HUES64 (cell line): ENCODE results near the gene BBC3.
A peak's percentile ranks its signal among the peaks of the same experiment; 100 is the strongest.

Experiments
- H3K27ac ChIP-seq: 2 replicates; pipeline ENCODE4 v1.7.0; 2013; ENCODE audit warnings: low read depth, low read length, inconsistent platforms
- H3K27me3 ChIP-seq: 2 replicates; pipeline ENCODE4 v1.6.1; 2013; ENCODE audit warnings: mild to moderate bottlenecking, low read length; ENCODE audit not compliant: insufficient read depth
- H3K36me3 ChIP-seq: 2 replicates; pipeline ENCODE4 v1.6.1; 2013; ENCODE audit warnings: mild to moderate bottlenecking, low read length; ENCODE audit not compliant: insufficient read depth
- H3K4me1 ChIP-seq: 2 replicates; pipeline ENCODE4 v1.6.1; 2013; ENCODE audit warnings: mild to moderate bottlenecking, low read length, moderate library complexity; ENCODE audit not compliant: insufficient read depth
- H3K4me3 ChIP-seq: 2 replicates; pipeline ENCODE4 v1.5.1; 2013; ENCODE audit warnings: mild to moderate bottlenecking, low read length, moderate library complexity
- H3K9ac ChIP-seq: 2 replicates; pipeline ENCODE4 v1.6.1; 2013; ENCODE audit warnings: mild to moderate bottlenecking, low read depth, low read length
- H3K9me3 ChIP-seq: 2 replicates; pipeline ENCODE4 v1.6.1; 2013; ENCODE audit warnings: low read depth, low read length; ENCODE audit not compliant: insufficient read depth
- WGBS: fragments of 150-250, 120-280 bp; methylation state at CpG from one replicate; pipeline ENCODE4 v1.1.7; 2013; ENCODE audit warnings: missing lambda C conversion rate; 5-methylcytosine and 5-hydroxymethylcytosine counted together

BBC3 gene

GRCh38 chr19:47241919-47242577 lies 11.0 kb upstream of the BBC3 start:
- no peaks in the 10 kb centered on the region for H3K36me3 ChIP-seq
- H3K4me1 ChIP-seq = peaks cover 11% of the 10 kb centered on the region; the same call in 1 of the 2 replicates
- 91% methylated on average over 7 of the region's 7 CpGs for WGBS
- peaks cover 49% of the 10 kb centered on the region for H3K27me3 ChIP-seq
- no peaks in the 10 kb centered on the region for H3K9me3 ChIP-seq
- H3K9ac ChIP-seq = no peak overlapping the region
- H3K27ac ChIP-seq = no peak overlapping the region
- no peak overlapping the region for H3K4me3 ChIP-seq

- peaks cover 11% of the 10 kb centered on the region; the same call in 1 of the 2 replicates for H3K4me1 ChIP-seq
- H3K4me3 ChIP-seq = peak overlapping the region; percentile 24
- H3K27ac ChIP-seq = no peak overlapping the region
- WGBS = 13% methylated on average over 21 of the region's 27 CpGs
- H3K27me3 ChIP-seq = peaks cover 49% of the 10 kb centered on the region
- no peaks in the 10 kb centered on the region for H3K9me3 ChIP-seq
- H3K36me3 ChIP-seq = no peaks in the 10 kb centered on the region
- H3K9ac ChIP-seq = no peak overlapping the region
Measured at GRCh38 chr19:47240996-47241918, 10.3 kb upstream of the BBC3 start.

- 51% methylated on average over 6 of the region's 6 CpGs for WGBS
- Histone ChIP-seq H3K27me3 (peaks cover 49% of the 10 kb centered on the region), H3K4me3 (peak overlapping the region; percentile 24), H3K4me1 (peaks cover 11% of the 10 kb centered on the region; the same call in 1 of the 2 replicates), H3K9me3 (no peaks in the 10 kb centered on the region), H3K27ac (no peak overlapping the region), H3K36me3 (no peaks in the 10 kb centered on the region), H3K9ac (no peak overlapping the region)
Measured at GRCh38 chr19:47240556-47240955, 9.6 kb upstream of the BBC3 start.

- no peak overlapping the region for H3K9ac ChIP-seq
- 4% methylated on average over 61 of the region's 62 CpGs for WGBS
Measured at GRCh38 chr19:47239610-47240296, 8.8 kb upstream of the BBC3 start.

GRCh38 chr19:47239152-47239551 lies 8.2 kb upstream of the BBC3 start:
- no peaks in the 10 kb centered on the region for H3K36me3 ChIP-seq
- H3K4me1 ChIP-seq = peaks cover 11% of the 10 kb centered on the region; the same call in 1 of the 2 replicates
- peaks cover 49% of the 10 kb centered on the region for H3K27me3 ChIP-seq
- H3K9ac ChIP-seq = no peak overlapping the region
- no peaks in the 10 kb centered on the region for H3K9me3 ChIP-seq
- peak overlapping the region; percentile 39 for H3K4me3 ChIP-seq
- H3K27ac ChIP-seq = no peak overlapping the region
- 15% methylated on average over 16 of the region's 16 CpGs for WGBS

More at GRCh38 chr19:47239610-47240296, 8.8 kb upstream of the BBC3 start:
- Histone ChIP-seq H3K36me3 (no peaks in the 10 kb centered on the region), H3K9me3 (no peaks in the 10 kb centered on the region), H3K4me3 (peak overlapping the region; percentile 39), H3K4me1 (peaks cover 11% of the 10 kb centered on the region; the same call in 1 of the 2 replicates), H3K27ac (no peak overlapping the region), H3K27me3 (peaks cover 49% of the 10 kb centered on the region)

- H3K27ac ChIP-seq = no peak overlapping the region
- peaks cover 20% of the 10 kb centered on the region for H3K4me1 ChIP-seq
- 92% methylated on average over 12 of the region's 12 CpGs for WGBS
- no peaks in the 10 kb centered on the region for H3K36me3 ChIP-seq
- H3K9ac ChIP-seq = no peak overlapping the region
- H3K27me3 ChIP-seq = peaks cover 25% of the 10 kb centered on the region
- no peaks in the 10 kb centered on the region for H3K9me3 ChIP-seq
- H3K4me3 ChIP-seq = no peak overlapping the region
Measured at GRCh38 chr19:47236072-47236675, 5.2 kb upstream of the BBC3 start.

GRCh38 chr19:47232422-47233211 lies 1.6 kb upstream of the BBC3 start:
- 81% methylated on average over 16 of the region's 16 CpGs for WGBS
- Histone ChIP-seq H3K9ac (no peak overlapping the region), H3K4me3 (no peak overlapping the region), H3K27me3 (peaks cover 4% of the 10 kb centered on the region), H3K9me3 (no peaks in the 10 kb centered on the region), H3K4me1 (peaks cover 10% of the 10 kb centered on the region; the same call in 1 of the 2 replicates), H3K27ac (peak overlapping the region; percentile 33; the same call in 1 of the 2 replicates), H3K36me3 (no peaks in the 10 kb centered on the region)

- H3K4me1 ChIP-seq = peaks cover 14% of the 10 kb centered on the region; the same call in 1 of the 2 replicates
- 9% methylated on average over 51 of the region's 51 CpGs for WGBS
- H3K9me3 ChIP-seq = no peaks in the 10 kb centered on the region
- H3K36me3 ChIP-seq = no peaks in the 10 kb centered on the region
- H3K9ac ChIP-seq = peak overlapping the region; percentile 78
- peak overlapping the region; percentile 70 for H3K4me3 ChIP-seq
- H3K27ac ChIP-seq = peak overlapping the region; percentile 29; the same call in 1 of the 2 replicates
- peaks cover 4% of the 10 kb centered on the region for H3K27me3 ChIP-seq
Measured at GRCh38 chr19:47231215-47232054, 436 bp upstream of the BBC3 start.

- WGBS = under 1% methylated on average over 81 of the region's 84 CpGs
- Histone ChIP-seq H3K27ac (peak overlapping the region; percentile 76; the same call in 1 of the 2 replicates), H3K9me3 (no peaks in the 10 kb centered on the region), H3K4me1 (peaks cover 20% of the 10 kb centered on the region), H3K36me3 (no peaks in the 10 kb centered on the region), H3K27me3 (peaks cover 4% of the 10 kb centered on the region), H3K9ac (peak overlapping the region; percentile 29), H3K4me3 (peak overlapping the region; percentile 70)
Measured at GRCh38 chr19:47230054-47230920, 712 bp downstream of the BBC3 start.
